ENCODE measurements around the gene CIAPIN1.

The CIAPIN1 gene

DNA sequence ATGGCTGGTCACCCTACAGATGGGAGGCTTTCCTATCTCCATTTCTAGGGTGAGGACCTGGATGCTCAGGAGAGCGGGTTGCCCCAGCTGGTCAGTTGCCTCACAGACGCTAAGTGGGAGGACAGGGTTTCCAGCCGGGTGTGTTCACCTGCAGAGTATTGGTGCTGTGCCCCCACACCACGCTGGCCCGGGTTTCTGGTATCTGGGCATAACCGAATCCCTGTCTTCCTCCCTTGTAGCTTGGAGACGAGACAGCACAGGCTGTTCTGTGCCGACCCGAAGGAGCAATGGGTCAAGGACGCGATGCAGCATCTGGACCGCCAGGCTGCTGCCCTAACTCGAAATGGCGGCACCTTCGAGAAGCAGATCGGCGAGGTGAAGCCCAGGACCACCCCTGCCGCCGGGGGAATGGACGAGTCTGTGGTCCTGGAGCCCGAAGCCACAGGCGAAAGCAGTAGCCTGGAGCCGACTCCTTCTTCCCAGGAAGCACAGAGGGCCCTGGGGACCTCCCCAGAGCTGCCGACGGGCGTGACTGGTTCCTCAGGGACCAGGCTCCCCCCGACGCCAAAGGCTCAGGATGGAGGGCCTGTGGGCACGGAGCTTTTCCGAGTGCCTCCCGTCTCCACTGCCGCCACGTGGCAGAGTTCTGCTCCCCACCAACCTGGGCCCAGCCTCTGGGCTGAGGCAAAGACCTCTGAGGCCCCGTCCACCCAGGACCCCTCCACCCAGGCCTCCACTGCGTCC lies 65.2 kb downstream of the CIAPIN1 start:
- DNase-seq = no peak

DNA sequence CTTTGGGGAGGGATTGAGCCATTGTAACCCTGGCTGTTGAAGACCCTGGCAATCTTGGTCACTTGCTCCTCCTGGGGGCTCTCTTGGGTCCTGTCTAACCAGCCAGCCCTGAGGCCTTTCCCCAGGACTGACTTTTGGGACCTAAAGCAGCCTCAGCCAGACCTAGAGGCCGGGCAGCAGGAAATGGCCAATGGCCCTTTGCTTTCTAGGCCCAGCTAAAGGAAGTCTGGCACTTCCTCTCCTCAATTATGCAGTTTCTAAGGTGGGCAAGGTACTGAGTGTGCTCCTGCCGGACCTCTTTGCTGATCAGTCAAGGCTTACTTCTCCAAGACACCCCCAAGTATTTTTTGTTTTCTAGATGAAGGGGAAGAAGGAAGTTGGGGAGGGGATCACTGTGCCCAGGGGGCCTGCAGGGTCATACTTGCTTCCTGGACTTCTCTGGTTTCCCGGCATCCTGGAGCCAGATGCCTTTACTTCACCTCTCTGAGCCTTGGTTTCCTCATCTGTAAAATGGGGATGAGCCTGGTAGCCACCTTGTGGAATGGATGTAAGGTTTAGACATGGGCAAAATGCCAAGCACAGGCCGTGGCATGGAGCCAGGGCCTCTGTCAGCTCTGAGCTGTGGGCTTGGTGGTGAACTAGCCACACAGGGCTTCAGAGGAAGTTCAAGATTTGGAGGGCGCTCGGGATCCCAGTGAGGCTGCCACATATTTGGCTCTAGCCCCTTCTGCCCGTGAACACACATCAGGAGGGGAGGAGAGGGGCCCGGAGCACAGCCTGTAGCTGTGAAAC lies 66.3 kb downstream of the CIAPIN1 start:
- peak; percentile 91 for DNase-seq

DNA sequence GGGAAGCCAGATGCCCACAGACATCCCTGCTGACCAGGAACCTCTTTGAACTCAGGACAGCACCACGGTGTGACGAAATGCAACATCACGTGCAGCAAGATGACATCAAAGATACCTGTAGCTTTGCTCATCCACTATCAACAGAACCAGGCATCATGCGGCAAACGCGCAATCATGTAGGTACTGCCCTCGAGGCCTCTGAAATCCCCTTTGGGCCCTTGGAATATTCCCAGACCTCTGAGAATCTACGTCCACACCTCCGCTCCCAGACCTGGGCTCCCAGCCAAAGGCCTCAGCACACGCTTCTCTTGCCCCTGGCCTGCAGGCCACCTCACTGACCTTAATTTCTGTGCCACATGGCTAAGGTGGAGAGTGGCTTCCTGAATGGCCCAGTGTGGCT lies 67.6 kb downstream of the CIAPIN1 start:
- no peak for DNase-seq
